ENCODE results near the gene TACC3.

DNA sequence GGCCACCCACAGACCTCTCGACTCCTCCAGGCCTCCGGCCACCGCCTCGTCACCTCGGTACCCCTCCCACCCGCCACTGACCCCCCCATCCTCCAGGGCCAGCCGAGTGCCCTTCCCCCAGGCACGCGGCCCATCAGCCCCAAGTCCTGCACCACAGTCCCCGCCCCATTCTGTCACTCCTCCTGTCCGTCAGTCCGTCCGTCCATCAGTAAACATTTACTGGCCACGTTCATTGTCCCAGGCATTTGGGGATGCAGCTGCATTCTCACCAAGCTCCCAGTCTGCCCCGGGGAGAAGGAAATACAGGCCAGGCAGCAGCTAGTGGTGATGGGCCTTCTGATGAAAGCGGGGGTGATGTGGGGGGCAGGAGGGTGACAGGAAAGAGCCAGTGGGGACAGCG, 36.5 kb downstream of the TACC3 start:
- no peak for TF ChIP-seq POLR2A (IDR thresholded peaks at IDR 0.05)
- TF ChIP-seq, protein P1, sequence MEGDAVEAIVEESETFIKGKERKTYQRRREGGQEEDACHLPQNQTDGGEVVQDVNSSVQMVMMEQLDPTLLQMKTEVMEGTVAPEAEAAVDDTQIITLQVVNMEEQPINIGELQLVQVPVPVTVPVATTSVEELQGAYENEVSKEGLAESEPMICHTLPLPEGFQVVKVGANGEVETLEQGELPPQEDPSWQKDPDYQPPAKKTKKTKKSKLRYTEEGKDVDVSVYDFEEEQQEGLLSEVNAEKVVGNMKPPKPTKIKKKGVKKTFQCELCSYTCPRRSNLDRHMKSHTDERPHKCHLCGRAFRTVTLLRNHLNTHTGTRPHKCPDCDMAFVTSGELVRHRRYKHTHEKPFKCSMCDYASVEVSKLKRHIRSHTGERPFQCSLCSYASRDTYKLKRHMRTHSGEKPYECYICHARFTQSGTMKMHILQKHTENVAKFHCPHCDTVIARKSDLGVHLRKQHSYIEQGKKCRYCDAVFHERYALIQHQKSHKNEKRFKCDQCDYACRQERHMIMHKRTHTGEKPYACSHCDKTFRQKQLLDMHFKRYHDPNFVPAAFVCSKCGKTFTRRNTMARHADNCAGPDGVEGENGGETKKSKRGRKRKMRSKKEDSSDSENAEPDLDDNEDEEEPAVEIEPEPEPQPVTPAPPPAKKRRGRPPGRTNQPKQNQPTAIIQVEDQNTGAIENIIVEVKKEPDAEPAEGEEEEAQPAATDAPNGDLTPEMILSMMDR (IDR thresholded peaks at IDR 0.05), result no peak
